HG02798 (cell line): ENCODE measurements around the gene KSR2.
"Not testable (repeated sequence)": the region's sequence is repeated elsewhere in the genome, so short reads cannot be mapped to it uniquely, and the experiment has no call there.

Experiments used
- ATAC-seq: cut with Tn5 transposase; IDR thresholded peaks from one replicate; pipeline ENCODE4 v1.9.1; 2021; ENCODE audit warnings: mild to moderate bottlenecking; ENCODE audit not compliant: unreplicated experiment, poor library complexity

KSR2 gene

DNA sequence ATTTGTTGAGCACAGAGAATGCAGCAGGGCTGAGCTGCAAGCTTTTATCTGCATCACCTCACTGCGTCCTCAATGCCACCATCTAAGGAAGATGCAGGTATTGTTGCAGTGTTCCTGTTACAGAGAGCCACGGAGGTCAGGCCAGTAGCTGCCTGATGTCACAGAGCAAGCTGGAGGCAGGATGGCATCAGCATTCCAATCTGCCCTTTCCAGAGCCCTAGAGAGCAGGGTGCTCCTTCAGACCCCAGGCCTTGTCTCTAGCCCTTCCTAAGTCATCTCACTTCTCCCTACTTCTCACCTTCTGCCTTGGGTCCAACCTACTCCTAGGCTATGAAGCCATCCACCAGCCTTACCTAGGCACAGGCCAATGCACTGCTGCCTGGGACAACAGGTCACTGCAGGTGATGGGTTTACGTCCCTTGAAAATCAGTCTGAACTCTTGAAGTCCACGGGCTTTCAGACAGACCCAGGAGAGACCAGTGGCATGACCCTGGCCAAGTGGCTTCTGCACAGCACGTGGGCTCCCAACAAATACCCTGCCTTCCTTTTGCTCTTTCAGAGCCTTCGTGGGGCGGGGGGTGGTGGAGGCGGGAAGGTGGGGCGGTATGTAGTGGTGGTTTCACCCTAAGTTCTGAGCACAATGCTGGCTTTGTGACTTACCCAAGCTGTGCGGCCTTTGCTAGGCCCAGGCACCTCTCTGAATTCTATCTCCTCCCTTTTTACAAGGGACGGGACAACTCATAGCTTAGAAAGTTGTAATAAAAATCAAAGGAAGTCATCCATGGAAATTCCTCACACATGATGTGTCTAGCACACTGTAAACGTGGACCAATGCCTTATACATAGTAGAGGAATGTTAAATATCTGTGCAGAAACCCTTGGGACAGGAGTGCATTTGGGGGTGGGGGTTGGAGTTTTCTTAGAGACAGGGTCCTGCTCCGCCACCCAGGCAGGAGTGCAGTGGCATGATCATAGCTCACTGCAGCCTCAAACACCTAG, 136.0 kb downstream of the KSR2 start:
- ATAC-seq: no peak

DNA sequence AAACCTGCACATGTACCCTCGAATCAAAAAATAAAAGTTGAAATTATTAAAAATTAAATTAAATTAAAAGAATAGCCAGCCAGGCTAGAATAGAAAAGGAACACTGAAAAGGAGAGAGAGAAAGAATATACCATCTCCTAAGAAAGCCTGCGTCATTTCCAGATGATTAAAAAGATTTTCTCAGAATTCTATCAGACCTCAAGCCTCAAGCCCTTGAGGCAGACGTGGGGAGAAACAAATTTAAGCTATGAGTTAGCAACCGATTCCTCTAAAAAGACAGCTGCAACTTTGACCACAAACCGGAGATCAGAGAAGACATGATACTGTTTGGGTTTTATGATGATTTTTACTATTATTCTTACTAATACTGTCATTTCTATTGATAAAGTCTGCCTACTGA, 138.3 kb downstream of the KSR2 start:
- ATAC-seq: no peak

DNA sequence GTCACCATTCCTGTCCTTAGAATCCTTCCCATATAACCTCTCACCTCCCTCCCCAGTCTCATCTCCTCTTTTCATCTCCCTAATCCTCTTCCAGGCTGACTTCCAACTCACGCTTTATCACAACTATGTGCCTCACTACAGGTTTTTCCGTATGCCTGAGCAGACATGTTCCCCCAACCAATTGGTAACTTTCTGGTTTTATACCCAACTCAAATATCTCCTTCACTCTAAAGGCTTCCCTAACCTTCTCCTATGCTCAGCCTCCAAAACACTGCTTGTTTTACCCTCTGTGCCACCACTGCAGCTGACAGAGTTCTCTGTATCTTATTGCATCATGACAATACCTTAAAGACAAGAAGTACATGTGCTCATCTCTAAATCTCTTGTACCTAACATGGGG, 139.7 kb downstream of the KSR2 start:
- ATAC-seq: no peak

DNA sequence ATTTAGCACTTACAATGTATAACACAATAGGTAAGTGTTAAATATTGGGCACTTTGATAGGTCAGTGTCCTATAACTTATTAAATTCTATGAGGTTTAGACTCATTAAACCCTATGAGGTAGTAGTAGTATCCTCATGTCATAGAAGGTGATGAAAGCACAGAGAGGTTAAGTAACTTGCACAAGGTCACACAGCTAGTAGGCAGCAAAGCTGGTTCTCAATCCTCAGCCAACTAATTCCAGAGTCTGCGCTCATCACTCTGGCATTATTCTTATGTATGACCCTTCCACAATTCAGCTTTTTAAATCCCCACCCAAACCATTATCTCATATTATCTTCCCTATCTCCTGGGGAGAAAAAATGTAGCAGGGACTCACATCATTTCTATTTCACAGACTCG, 141.1 kb downstream of the KSR2 start:
- no peak for ATAC-seq

DNA sequence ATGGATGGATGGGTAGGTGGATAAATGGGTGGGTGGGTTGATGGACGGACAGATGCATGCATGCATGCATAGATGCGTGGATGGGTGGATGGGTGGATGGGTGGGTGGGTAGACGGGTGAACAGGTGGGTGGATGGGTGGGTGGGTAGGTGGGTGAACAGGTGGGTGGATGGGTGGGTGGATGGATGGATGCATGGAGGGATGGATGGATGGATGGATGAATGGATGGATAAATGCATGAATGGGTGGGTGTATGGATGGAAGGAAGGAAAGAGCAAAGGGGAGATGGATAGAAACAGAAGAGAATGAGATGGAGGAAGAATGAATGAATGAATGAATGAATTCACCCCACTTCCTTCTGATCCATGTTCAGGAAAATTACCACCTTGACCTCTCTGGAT, 143.0 kb downstream of the KSR2 start:
- no peak for ATAC-seq

DNA sequence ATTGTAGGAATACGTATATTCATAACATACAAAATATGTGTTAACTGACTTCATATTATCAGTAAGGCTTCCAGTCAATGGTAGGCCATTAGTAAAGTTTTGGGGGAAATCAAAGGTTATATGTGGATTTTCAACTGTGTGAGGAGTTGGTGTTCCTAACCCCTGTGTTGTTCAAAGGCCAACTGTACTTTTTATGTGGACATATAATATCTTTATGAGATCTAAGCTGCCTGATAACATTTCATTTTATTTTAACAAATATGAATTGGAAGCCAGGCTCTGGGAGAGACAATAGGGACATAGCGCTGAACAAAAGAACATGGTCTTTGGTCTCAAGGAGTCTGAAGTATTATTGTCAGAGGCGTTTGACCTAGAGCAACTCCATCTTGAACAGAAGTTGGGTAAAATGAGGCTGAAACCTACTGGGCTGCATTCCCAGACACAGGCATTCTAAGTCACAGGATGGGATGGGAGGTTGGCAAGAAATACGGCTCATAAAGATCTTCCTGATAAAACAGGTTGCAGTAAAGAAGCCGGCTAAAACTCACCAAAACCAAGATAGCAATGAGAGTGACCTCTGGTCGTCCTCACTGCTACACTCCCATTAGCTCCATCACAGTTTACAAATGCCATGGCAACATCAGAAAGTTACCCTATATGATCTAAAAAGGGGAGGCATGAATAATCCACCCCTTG, 147.2 kb downstream of the KSR2 start:
- ATAC-seq: no peak

DNA sequence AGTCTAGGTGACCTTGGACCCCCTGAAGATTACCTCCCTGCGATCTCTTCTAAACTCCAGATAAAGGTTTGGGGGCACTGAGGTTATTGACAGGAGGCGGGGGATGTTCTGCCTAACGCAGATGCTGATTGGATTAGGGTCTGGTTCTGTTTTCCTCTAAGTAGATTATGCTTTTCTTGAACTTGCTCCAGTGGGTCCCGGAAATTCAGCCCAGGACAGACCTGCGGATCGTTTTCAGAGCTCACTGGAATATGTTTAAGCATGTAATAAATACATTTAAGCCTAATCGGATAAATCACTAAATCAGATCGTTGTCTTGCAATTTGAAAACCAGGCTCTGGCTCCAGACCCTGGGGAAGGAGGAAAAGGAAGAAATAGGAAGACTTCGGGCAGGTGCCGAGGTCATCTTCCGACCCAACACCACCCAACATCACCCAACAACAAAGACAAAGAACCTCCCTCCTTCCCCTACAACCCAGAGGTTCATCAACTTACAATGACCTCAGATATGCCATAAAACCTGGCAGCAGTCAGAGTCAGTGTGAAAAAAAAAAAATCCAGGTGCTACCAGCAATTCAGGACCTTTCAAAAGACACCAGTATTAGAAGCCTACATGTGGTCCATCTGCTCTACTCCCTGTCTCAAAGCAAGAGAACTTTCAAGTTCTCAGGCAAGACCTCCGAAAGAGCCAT, 148.4 kb downstream of the KSR2 start:
- no peak for ATAC-seq

DNA sequence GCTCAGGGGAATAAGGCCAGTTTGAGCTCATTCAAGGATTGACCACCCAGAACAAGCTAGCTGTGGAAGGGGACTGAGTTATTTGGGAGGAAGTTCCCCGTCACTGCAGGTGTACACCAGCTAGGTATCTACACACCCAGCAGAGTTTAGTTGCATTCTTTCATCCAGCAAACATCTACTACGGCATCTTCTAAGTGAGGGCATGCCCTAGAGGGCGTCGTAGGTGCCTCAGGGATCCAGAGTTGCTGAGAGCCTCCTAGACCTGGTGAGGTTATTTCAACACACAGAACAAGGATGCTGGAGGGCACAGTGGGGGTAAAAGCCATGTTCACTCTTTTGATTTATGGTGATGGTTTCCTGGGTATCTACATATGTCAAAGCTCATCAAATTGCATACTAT, 149.6 kb downstream of the KSR2 start:
- no peak for ATAC-seq

DNA sequence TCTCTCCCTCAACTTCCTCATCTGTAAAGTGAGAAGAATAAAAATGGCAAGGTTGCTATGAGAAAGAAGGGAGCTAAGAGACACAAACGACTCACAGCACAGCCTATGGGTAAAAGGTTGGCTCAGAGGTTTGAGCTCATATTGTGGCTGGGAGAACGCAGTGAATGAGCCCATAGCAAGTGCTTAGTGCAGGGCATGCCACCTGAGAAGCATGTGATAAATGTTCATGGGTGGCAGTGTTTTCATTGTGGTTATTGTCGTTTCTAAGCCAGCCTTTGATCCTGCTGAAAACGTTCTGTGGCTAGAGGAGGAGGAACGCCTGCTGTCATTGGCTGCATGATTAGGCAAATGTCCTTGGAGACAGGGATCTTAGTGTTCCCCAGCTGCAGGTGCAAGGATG, 150.4 kb downstream of the KSR2 start:
- no peak for ATAC-seq

DNA sequence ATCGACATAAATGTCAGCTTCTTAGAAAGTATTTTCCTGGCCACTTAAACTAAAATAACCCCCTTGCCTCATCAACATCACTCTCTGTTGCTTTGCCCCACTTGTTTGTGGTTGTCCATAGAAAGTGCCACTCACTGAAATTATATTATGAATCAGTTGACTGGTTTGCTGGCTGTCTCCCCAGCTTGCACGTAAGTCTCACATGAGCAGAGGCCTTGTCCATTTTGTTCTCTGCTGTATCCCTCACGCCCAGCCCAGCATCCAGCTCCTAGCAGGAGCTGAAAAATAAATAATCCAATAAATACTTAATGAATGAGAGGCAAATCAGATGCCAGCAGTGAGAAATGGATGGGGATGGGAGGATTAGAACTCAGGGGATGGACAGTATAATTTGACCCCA, 159.3 kb downstream of the KSR2 start:
- no peak for ATAC-seq

DNA sequence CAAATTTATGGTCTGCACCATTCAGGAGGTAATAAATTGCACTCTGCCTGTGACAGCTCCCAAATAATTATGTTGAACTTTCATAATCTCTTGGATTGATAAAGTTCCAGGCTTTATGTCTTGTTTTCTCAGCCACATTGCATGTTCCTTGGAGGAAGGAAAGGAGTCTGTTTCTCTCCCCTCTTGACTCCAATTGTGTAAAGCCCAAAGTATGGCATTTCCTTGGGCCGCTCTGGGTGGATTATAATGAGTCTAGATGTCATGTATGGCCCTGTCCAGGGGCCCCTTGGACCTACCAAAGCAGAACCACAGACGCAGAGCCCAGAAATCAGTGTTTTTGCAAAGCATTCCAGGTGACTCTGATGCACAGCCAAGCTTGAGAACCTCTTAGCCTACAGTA, 160.8 kb downstream of the KSR2 start:
- no peak for ATAC-seq

DNA sequence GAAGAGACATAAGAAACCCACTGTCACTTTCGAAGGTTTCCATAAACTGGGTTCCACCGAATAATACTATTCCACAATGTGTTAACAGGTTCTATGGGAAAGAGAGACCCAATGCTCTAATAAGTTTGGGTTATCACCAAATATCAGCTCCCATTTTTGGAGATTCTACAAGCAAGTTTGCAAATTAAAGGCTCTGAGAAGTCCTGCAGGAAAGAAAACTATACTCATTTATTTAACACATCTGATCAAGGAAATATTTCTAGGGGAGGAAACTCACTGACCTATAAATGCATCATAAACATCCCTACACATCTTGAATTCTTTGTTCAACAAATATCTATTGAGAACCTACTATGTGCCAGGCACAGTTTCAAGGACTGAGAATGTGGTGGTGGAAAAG, 161.4 kb downstream of the KSR2 start:
- ATAC-seq: no peak

DNA sequence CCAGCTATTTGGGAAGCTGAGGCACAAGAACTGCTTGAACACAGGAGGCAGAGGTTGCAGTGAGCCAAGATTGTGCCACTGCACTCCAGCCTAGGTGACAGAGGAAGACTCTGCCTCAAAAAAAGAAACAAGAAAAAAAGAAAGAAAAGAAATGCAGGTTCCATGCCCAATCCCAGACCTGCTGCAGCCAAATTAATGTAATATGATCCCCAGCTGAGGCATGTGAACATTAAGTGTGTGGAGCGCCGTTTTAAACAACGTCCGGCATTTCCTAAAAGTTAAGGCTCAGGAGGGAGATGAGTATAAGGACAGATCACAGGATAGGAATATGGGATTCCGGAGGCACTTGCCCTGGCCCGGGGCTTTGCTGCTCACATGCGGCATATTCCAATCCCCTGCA, 162.9 kb downstream of the KSR2 start:
- ATAC-seq: no peak

DNA sequence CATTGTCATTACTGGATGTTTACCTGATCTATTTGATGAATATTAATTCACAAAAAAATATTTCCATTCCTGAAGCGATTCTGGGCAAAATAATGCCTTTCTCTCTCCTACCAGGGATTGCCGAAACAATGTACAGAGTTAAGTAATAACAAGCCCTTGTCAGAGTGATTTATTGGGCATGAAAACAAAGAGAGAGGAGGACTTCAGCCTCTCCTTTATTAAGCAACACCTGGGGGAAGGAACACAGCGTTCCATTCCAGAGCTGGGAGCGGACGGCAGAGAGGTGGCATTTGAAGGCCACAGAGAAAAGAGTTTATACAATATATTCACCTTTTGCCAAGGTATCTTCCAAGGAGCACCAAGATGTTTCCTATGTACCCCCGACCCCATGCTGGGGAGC, 165.8 kb downstream of the KSR2 start:
- no peak for ATAC-seq

DNA sequence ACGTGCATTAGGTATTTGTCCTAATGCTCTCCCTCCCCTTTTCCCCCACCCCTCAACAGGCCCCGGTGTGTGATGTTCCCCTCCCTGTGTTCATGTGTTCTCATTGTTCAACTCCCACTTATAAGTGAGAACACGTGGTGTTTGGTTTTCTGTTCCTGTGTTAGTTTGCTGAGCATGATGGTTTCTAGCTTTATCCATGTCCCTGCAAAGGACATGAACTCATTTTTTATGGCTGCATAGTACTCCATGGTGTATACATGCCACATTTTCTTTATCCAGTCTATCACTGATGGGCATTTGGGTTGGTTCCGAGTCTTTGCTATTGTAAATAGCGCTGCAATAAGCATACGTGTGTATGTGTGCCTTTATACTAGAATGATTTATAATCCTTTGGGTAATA, 168.1 kb downstream of the KSR2 start:
- not testable (repeated sequence) for ATAC-seq

DNA sequence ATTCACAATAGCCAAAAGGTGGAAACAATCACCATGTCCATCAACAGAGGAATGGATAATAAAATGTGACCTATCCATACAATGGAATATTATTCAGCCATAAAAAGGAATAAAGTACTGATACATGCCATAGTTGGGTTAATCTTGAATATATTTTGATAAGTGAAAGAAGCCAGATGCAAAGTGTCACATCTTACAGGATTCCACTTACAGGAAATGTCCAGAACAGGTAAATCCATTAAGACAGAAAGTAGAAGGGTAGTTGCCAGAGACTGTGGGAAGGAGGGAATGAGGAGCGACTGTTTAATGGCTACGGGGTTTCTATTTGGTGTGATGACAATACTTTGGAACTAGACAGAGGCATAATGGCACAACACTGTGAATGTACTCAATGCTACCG, 171.6 kb downstream of the KSR2 start:
- ATAC-seq: no peak

DNA sequence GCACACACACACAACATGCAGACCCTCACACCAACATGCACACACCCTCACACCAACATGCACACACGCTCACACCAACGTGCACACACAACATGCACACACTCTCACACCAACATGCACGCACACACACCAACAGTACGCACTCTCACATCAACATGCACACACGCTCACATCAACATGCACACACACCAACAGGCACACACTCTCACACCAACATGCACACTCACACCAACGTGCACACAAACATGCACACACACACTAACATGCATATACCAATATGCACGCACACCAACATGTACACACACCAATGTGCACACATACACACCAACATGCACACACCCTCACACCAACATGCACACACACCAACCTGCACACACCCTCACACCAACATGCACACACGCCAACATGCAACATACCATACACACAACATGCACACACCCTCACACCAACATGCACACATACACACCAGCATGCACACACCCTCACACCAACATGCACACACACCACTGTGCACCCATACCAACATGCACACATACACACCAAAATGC, 175.8 kb downstream of the KSR2 start:
- no peak for ATAC-seq

DNA sequence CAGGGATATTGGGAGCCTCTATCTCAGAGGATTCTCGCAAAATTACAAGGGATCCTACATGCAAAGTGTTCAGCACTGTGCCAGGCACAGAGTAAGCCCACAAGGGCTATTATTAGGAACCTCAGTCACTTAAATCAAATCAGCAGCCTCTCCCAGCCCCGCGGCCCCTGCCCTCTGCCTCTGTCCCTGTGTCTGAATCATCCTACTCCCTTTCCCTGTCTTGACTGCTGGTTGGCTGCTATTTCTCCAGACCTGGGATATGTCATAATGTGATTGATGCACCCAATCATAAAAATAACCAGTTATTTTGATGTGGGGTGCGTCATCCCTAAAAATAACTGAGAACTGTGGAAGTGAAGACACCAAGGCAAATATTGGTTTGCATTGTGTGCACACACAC, 176.3 kb downstream of the KSR2 start:
- no peak for ATAC-seq

DNA sequence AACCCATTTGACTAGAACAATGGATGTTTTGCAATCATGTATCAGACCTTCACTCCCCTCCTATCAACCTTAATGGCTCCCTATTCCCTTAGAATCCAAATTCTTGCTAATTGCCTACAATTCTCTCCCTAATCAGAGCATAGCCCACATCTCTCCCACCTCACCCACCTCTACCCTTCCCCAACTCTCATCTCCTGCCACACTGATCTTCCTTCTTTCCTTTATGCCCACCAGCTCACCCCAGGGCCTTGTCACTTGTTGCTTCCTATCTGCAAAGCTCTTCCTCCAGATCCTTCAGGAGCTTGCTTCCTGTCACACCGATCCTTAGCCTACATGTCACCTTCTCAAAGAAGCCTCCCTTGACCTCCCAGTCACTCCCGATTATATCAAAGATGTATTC, 177.8 kb downstream of the KSR2 start:
- no peak for ATAC-seq

DNA sequence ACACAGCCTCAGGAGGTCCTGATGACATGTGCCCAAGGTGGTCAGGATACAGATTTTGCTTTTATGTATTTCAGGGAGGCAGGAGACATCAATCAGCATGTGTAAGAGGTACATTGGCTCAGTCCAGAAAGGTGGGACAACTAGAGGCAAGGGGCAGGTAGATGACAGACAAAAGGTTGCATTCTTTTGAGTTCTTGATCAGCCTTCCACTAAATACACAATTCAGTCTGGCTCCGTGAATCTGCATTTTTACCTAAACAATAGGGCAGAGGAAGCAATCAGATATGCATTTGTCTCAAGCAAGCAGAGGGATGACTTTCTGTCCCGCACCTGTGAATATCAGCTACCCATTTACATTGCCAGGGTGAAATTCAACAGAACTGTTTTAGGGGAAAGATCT, 178.6 kb downstream of the KSR2 start:
- ATAC-seq: no peak
